ENCODE measurements around the gene SLC35F3. TPM values are rescaled to one million over a fixed set of nuclear protein-coding genes. Genes with fewer than 3 reads are reported as not detected.

The SLC35F3 gene
- total RNA-seq, 1 experiment from 2014 or later = 22.7 TPM

DNA sequence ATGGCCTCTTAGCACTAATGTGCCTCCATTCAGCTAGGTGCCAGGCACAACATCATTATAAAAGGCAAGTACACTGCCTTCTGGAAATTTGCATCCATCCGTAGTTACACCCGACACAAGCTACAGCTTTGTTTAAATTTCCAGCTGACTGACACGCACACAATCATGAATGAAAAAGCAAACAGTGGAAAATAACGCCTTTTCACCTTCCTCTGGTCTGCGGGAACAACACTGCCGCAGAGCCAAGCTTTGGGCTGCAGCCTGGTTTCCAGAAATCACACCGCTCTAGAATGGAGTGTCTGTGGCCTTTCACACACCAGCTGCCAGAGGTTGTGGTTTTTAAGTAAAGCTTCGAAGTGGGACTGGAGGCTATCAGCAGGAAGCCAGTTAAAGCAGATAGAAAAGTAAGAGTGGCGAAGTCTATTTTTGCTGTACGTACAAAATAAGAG is 326.0 kb downstream of the SLC35F3 start:
- Histone ChIP-seq H3K27me3 (replicated peaks; ENCODE audit: insufficient read depth, low read depth, low read length, poor library complexity) (no peaks in the 10 kb centered on the region), H3K27ac (ENCODE audit: low read depth, low read length, poor library complexity, severe bottlenecking) (no peak overlapping the region), H3K4me3 (ENCODE audit: low read depth, low read length, poor library complexity, severe bottlenecking) (no peak overlapping the region), H3K9me3 (ENCODE audit: low read depth, low read length, poor library complexity, severe bottlenecking) (no peaks in the 10 kb centered on the region), H3K4me1 (ENCODE audit: insufficient read depth, low read length, poor library complexity, severe bottlenecking) (peaks cover 32% of the 10 kb centered on the region), H3K36me3 (ENCODE audit: insufficient read depth, low read length, poor library complexity, severe bottlenecking) (no peaks in the 10 kb centered on the region)
- TF ChIP-seq EZH2 (IDR thresholded peaks at IDR 0.05; ENCODE audit: borderline replicate concordance, low read depth, low read length, poor library complexity, severe bottlenecking) = no peak
- BruUV-seq (replicated peaks) = no TSS peak
- ChIA-PET CTCF (no interaction called here), POLR2A (ENCODE audit: low non-redundant PET) (no interaction called here)
- DNase-seq (ENCODE audit: low spot score) = no peak
- intact Hi-C loops (cut with micrococcal nuclease; ENCODE audit: unreplicated experiment) = no loop called here

DNA sequence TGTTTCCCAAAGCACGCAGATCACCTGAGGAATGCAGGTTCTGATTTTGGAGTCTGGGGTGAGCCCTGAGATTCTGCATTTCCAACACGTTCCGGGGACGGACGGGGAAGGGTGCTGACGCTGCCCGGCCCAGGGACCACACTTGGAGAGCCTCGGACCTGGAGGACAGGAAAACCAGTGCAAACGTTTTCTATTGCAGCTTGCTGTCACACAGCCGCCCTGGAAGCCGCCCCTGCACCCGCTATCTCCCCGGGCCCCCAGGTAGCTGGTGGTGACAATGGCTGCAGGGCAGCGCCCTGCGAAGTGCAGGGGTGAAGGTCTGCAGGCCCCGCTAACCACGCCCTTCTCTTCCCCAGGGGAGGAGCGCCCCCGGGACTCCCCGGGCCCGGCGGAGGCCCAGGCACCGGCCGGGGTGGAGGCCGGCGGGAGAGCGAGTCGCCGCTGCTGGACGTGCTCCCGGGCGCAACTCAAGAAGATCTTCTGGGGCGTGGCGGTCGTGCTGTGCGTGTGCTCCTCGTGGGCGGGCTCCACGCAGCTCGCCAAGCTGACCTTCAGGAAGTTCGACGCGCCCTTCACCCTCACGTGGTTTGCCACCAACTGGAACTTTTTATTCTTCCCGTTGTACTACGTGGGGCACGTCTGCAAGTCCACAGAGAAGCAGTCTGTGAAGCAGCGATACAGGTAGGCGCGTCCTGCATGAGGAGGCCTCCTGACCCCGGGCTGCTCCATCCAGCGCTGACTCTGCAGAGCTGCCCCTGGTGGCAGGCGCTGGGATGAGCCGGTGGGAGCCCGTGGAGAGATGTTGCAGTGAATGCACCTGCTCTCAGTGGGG is 326.8 kb downstream of the SLC35F3 start:
- Histone ChIP-seq H3K27me3 (replicated peaks; ENCODE audit: insufficient read depth, low read depth, low read length, poor library complexity) (no peaks in the 10 kb centered on the region), H3K4me3 (ENCODE audit: low read depth, low read length, poor library complexity, severe bottlenecking) (no peak overlapping the region), H3K9me3 (ENCODE audit: low read depth, low read length, poor library complexity, severe bottlenecking) (no peaks in the 10 kb centered on the region), H3K27ac (ENCODE audit: low read depth, low read length, poor library complexity, severe bottlenecking) (no peak overlapping the region), H3K4me1 (ENCODE audit: insufficient read depth, low read length, poor library complexity, severe bottlenecking) (peaks cover 32% of the 10 kb centered on the region), H3K36me3 (ENCODE audit: insufficient read depth, low read length, poor library complexity, severe bottlenecking) (no peaks in the 10 kb centered on the region)
- TF ChIP-seq EZH2 (IDR thresholded peaks at IDR 0.05; ENCODE audit: borderline replicate concordance, low read depth, low read length, poor library complexity, severe bottlenecking) = no peak
- TF ChIP-seq, protein P1, sequence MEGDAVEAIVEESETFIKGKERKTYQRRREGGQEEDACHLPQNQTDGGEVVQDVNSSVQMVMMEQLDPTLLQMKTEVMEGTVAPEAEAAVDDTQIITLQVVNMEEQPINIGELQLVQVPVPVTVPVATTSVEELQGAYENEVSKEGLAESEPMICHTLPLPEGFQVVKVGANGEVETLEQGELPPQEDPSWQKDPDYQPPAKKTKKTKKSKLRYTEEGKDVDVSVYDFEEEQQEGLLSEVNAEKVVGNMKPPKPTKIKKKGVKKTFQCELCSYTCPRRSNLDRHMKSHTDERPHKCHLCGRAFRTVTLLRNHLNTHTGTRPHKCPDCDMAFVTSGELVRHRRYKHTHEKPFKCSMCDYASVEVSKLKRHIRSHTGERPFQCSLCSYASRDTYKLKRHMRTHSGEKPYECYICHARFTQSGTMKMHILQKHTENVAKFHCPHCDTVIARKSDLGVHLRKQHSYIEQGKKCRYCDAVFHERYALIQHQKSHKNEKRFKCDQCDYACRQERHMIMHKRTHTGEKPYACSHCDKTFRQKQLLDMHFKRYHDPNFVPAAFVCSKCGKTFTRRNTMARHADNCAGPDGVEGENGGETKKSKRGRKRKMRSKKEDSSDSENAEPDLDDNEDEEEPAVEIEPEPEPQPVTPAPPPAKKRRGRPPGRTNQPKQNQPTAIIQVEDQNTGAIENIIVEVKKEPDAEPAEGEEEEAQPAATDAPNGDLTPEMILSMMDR (conservative IDR thresholded peaks at IDR 0.05; ENCODE audit: low read depth, low read length) = no peak; the same call in 1 of the 2 replicates
- CTCF ChIA-PET = no interaction called here
- DNase-seq (ENCODE audit: low spot score) = no peak
- no TSS peak for BruUV-seq (replicated peaks)
- intact Hi-C loops (cut with micrococcal nuclease; ENCODE audit: unreplicated experiment) = no loop called here
- POLR2A ChIA-PET (ENCODE audit: low non-redundant PET) = interaction anchor here (0.6 kb wide), 1 partner anchor 879 kb away, joined by 5 read pairs; no protein-coding TSS in a partner anchor

DNA sequence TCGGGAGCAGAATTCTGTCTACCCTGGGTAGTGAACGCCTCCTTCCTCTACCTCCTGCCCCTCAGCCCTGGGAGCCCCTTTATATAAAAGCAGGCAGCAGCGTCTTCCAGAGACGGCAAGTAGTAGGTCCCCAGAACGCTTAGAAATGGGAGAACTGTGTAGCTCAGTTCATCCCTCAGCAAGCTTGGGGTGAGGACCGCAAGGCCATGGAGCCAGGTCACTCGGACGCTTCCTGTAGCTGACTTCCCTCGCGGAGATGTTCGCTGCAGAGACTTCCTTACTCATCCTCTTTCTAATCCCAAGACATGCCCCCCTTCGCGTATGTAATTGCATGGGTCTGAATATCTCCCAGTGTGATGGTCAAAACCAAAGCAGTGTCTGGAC is 327.4 kb downstream of the SLC35F3 start:
- Histone ChIP-seq H3K4me1 (ENCODE audit: insufficient read depth, low read length, poor library complexity, severe bottlenecking) (peaks cover 27% of the 10 kb centered on the region), H3K27me3 (replicated peaks; ENCODE audit: insufficient read depth, low read depth, low read length, poor library complexity) (no peaks in the 10 kb centered on the region), H3K27ac (ENCODE audit: low read depth, low read length, poor library complexity, severe bottlenecking) (no peak overlapping the region), H3K4me3 (ENCODE audit: low read depth, low read length, poor library complexity, severe bottlenecking) (no peak overlapping the region), H3K9me3 (ENCODE audit: low read depth, low read length, poor library complexity, severe bottlenecking) (no peaks in the 10 kb centered on the region), H3K36me3 (ENCODE audit: insufficient read depth, low read length, poor library complexity, severe bottlenecking) (no peaks in the 10 kb centered on the region)
- intact Hi-C loops (cut with micrococcal nuclease; ENCODE audit: unreplicated experiment) = no loop called here
- ChIA-PET CTCF (no interaction called here), POLR2A (ENCODE audit: low non-redundant PET) (interaction anchor here (0.6 kb wide), 1 partner anchor 879 kb away, joined by 5 read pairs; no protein-coding TSS in a partner anchor)
- TF ChIP-seq, protein P1 (conservative IDR thresholded peaks at IDR 0.05; ENCODE audit: low read depth, low read length) = no peak
- TF ChIP-seq EZH2 (IDR thresholded peaks at IDR 0.05; ENCODE audit: borderline replicate concordance, low read depth, low read length, poor library complexity, severe bottlenecking) = no peak
- no peak for DNase-seq (ENCODE audit: low spot score)
- no TSS peak for BruUV-seq (replicated peaks)
